CD4-positive, CD25-positive, alpha-beta regulatory T cell (primary cell): ENCODE data around the gene FOXE1. TPM values are rescaled to one million over a fixed set of nuclear protein-coding genes. Genes with fewer than 3 reads are reported as not detected.

Source experiments
- ATAC-seq, 2 donors: fragments of 150-1000 bp; cut with Tn5 transposase; one replicate each; pipeline ENCODE4 v1.10.0; 2021; ENCODE audit warnings: low read depth in 2 of 2, moderate number of reproducible peaks in 2 of 2, moderate library complexity in 1 of 2
- DNase-seq, 3 donors: peaks; one replicate each; pipeline versions ENCODE4 v3.0.0 to v3.0.0-alpha.2; 2012 to 2022; ENCODE audit warnings: mixed read lengths in 1 of 3
- H3K27ac ChIP-seq: one replicate; pipeline ENCODE4 v1.7.0; 2013; ENCODE audit warnings: mild to moderate bottlenecking, low read length; ENCODE audit not compliant: insufficient read depth, poor library complexity, severe bottlenecking
- H3K27me3 ChIP-seq: one replicate; pipeline ENCODE4 v1.7.0; 2013; ENCODE audit warnings: low read length; ENCODE audit not compliant: control insufficient read depth, insufficient read depth
- H3K36me3 ChIP-seq: one replicate; pipeline ENCODE4 v1.7.0; 2013; ENCODE audit warnings: mild to moderate bottlenecking, low read length, moderate library complexity; ENCODE audit not compliant: control insufficient read depth, insufficient read depth
- H3K4me1 ChIP-seq: 2 replicates; pipeline ENCODE4 v1.7.0; 2013; ENCODE audit warnings: mild to moderate bottlenecking, low read length; ENCODE audit not compliant: insufficient read depth, control insufficient read depth, poor library complexity, severe bottlenecking
- H3K4me3 ChIP-seq: one replicate; pipeline ENCODE4 v1.7.0; 2013; ENCODE audit warnings: low read depth, mild to moderate bottlenecking, low read length, moderate library complexity
- H3K9me3 ChIP-seq, 2 experiments: 1 replicate in 1 of 2; 2 replicates in 1 of 2; pipeline ENCODE4 v1.7.0; 2013; ENCODE audit warnings: low read length in 2 of 2, mild to moderate bottlenecking in 1 of 2, moderate library complexity in 1 of 2; ENCODE audit not compliant: control insufficient read depth in 2 of 2
- H3K27ac Mint-ChIP-seq, 3 donors: one replicate each; pipeline ENCODE4 v1.8.0; 2020 to 2022; ENCODE audit warnings: mild to moderate bottlenecking in 3 of 3, mixed read lengths in 3 of 3, moderate library complexity in 2 of 3
- H3K27me3 Mint-ChIP-seq: one replicate; pipeline ENCODE4 v1.8.0; 2022; ENCODE audit warnings: mild to moderate bottlenecking, mixed read lengths
- H3K36me3 Mint-ChIP-seq: one replicate; pipeline ENCODE4 v1.8.0; 2020; ENCODE audit warnings: mixed read lengths
- H3K4me1 Mint-ChIP-seq, 4 donors: one replicate each; pipeline ENCODE4 v1.8.0; 2020 to 2022; ENCODE audit warnings: mixed read lengths in 4 of 4, mild to moderate bottlenecking in 1 of 4
- H3K4me3 Mint-ChIP-seq, 4 donors: one replicate each; pipeline ENCODE4 v1.8.0; 2020 to 2022; ENCODE audit warnings: mild to moderate bottlenecking in 4 of 4, mixed read lengths in 4 of 4, moderate library complexity in 3 of 4
- H3K9me3 Mint-ChIP-seq, 7 donors: one replicate each; pipeline ENCODE4 v1.8.0; 2020 to 2022; ENCODE audit warnings: mixed read lengths in 7 of 7, mild to moderate bottlenecking in 3 of 7, moderate library complexity in 2 of 7
- polyA plus RNA-seq, 4 donors: library from polyadenylated mRNA; unstranded; fragments of 300-500 nt; fragmentation: Illumina TruSeq; gene quantifications; one replicate each; pipeline ENCODE4 v1.2.3, GENCODE V29; 2021
- total RNA-seq: library from RNA; stranded (reverse); gene quantifications from one replicate; pipeline ENCODE4 v1.2.3, GENCODE V29; 2022

FOXE1 gene
- total and polyA plus RNA-seq, 5 donors from 2014 or later, result not detected

DNA sequence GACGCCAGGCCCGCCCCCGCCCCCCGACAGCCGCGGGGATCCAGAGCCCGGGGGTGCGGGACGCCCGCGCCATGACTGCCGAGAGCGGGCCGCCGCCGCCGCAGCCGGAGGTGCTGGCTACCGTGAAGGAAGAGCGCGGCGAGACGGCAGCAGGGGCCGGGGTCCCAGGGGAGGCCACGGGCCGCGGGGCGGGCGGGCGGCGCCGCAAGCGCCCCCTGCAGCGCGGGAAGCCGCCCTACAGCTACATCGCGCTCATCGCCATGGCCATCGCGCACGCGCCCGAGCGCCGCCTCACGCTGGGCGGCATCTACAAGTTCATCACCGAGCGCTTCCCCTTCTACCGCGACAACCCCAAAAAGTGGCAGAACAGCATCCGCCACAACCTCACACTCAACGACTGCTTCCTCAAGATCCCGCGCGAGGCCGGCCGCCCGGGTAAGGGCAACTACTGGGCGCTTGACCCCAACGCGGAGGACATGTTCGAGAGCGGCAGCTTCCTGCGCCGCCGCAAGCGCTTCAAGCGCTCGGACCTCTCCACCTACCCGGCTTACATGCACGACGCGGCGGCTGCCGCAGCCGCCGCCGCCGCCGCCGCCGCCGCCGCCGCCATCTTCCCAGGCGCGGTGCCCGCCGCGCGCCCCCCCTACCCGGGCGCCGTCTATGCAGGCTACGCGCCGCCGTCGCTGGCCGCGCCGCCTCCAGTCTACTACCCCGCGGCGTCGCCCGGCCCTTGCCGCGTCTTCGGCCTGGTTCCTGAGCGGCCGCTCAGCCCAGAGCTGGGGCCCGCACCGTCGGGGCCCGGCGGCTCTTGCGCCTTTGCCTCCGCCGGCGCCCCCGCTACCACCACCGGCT is 1.0 kb downstream of the FOXE1 start:
- peak; percentile 63 to 73 for ATAC-seq
- peaks cover 0 to 44% (median 17%) of the 10 kb centered on the region in 4 donors for H3K4me1 Mint-ChIP-seq
- Histone ChIP-seq H3K4me3 (no peak overlapping the region), H3K4me1 (peaks cover 45% of the 10 kb centered on the region), H3K27ac (no peak overlapping the region), H3K36me3 (no peaks in the 10 kb centered on the region), H3K27me3 (peaks cover 46% of the 10 kb centered on the region), H3K9me3 (no peaks in the 10 kb centered on the region)
- H3K27me3 Mint-ChIP-seq, result peaks cover 85% of the 10 kb centered on the region
- H3K9me3 Mint-ChIP-seq, result peaks cover 0 to 6% (median 0%) of the 10 kb centered on the region in 7 donors
- H3K36me3 Mint-ChIP-seq, result no peaks in the 10 kb centered on the region
- peak in 2 of 3 donors; percentile 60 to 81 for DNase-seq
- peak overlapping the region in 1 of 3 donors; percentile 71 for H3K27ac Mint-ChIP-seq
- H3K4me3 Mint-ChIP-seq, result peak overlapping the region; percentile 74 to 90 (median 86)

DNA sequence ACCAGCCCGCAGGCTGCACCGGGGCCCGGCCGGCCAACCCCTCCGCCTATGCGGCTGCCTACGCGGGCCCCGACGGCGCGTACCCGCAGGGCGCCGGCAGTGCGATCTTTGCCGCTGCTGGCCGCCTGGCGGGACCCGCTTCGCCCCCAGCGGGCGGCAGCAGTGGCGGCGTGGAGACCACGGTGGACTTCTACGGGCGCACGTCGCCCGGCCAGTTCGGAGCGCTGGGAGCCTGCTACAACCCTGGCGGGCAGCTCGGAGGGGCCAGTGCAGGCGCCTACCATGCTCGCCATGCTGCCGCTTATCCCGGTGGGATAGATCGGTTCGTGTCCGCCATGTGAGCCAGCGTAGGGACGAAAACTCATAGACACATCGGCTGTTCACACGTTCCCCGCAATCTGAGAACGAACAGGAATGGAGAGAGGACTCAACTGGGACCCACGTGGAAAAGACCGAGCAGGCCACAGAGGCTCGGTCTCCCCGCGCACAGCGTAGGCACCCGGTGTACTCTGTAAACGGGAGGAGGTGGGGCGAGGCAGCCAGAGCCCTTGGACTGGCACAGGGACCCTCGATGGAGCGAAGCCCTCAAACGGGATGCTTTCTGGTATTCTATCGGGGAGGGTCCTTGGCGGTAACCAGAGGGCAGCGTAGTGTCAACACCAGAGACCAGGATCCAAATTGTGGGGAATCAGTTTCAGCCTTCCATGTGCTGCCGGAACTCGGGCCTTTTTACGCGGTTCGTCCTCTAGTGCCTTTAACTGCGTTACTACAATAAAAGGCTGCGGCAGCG is 1.9 kb downstream of the FOXE1 start:
- Histone ChIP-seq H3K27ac (no peak overlapping the region), H3K27me3 (peaks cover 47% of the 10 kb centered on the region), H3K4me3 (no peak overlapping the region), H3K4me1 (peaks cover 39% of the 10 kb centered on the region), H3K9me3 (no peaks in the 10 kb centered on the region), H3K36me3 (no peaks in the 10 kb centered on the region)
- H3K27ac Mint-ChIP-seq, result no peak overlapping the region
- no peaks in the 10 kb centered on the region for H3K36me3 Mint-ChIP-seq
- no peak for ATAC-seq
- peaks cover 0 to 6% (median 0%) of the 10 kb centered on the region in 7 donors for H3K9me3 Mint-ChIP-seq
- peaks cover 0 to 38% (median 14%) of the 10 kb centered on the region in 4 donors for H3K4me1 Mint-ChIP-seq
- H3K27me3 Mint-ChIP-seq, result peaks cover 85% of the 10 kb centered on the region
- no peak for DNase-seq
- peak overlapping the region; percentile 58 to 75 (median 64) for H3K4me3 Mint-ChIP-seq

DNA sequence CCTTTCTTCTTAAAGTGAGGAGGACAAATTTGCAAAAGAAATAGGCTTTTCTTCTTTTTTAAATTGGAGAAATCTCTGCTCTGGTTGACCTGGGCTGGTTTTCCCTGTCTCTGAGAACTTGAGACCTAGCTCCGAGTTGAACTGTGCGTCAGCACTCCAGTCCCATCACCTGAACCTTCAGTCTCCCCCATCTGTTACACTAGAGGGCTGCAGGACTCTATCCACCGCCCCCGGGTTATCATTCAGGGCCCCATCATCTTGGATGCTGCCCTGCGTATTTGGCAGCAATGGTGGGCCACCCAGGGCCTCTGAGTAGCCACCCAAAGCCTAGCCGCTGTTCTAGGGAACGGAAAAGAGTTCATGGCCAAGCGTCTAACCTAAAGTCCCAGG is 2.5 kb downstream of the FOXE1 start:
- peak overlapping the region; percentile 58 to 75 (median 64) for H3K4me3 Mint-ChIP-seq
- DNase-seq, result no peak
- H3K4me1 ChIP-seq, result peaks cover 39% of the 10 kb centered on the region
- peaks cover 44% of the 10 kb centered on the region for H3K27me3 ChIP-seq
- H3K4me1 Mint-ChIP-seq, result peaks cover 0 to 38% (median 11%) of the 10 kb centered on the region in 4 donors
- no peaks in the 10 kb centered on the region for H3K36me3 Mint-ChIP-seq
- H3K9me3 ChIP-seq, result no peaks in the 10 kb centered on the region
- no peak overlapping the region for H3K4me3 ChIP-seq
- H3K9me3 Mint-ChIP-seq, result peaks cover 0 to 6% (median 0%) of the 10 kb centered on the region in 7 donors
- no peak overlapping the region for H3K27ac ChIP-seq
- no peak for ATAC-seq
- no peaks in the 10 kb centered on the region for H3K36me3 ChIP-seq
- H3K27ac Mint-ChIP-seq, result peak overlapping the region in 1 of 3 donors; percentile 49
- H3K27me3 Mint-ChIP-seq, result peaks cover 85% of the 10 kb centered on the region

DNA sequence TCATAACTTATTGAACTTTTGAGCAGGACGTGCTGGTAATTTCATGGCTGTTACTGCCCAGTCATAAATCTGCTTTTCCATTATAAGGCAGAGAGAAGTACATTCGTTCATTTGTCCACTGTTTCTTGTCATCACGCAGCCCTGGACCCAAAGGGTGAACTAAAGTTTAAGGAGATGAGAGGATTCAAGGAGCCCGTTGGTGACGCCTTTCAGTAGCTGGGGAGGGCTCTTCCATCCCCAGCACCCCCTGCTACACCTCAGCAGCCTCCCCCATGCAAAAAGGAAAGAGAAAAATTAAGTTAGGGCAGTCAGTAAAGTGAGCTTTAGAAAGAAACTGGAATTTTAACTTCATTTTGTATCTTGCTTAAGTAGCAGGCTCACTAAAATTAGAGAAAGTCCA is 2.9 kb downstream of the FOXE1 start:
- no peak overlapping the region for H3K27ac Mint-ChIP-seq

DNA sequence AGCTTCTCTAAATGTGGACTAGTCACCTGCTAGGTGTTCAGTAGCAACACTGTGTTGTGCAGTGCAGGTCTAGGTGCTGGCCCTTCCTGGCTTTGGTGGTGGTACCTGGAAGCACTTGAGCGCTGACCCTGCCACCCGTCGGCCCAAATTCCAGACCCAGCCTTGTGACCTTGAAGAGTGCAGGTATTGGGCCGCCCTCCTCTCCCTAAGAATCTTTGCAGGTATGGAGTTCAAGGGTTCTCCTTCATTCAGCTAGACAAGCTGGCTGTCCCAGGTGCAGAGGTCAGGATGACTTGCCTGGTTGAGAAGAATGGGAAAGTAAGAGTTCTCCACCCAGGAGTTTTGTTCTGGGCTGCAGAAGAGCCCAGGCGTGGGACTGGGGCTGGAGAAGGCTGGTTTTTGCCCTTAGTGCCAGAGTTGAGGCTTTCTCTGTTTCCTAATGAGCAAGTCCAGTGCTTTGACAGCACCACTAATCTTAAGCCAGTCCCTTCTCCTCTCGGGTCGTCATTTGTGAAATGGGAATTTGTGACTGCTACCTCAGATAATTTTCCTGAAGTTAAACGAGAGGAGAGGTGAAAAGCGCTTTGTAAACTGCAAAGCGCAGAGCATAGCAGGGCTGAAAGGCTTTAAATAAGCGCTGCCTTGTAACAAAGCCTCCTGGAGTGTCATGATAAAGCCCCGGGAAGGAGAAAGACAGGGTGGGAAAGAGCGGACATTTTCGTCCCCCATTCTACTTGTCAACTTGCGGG is 4.0 kb downstream of the FOXE1 start:
- Mint-ChIP-seq H3K27me3 (peaks cover 82% of the 10 kb centered on the region), H3K4me1 (peaks cover 0 to 31% (median 11%) of the 10 kb centered on the region in 4 donors), H3K27ac (peak overlapping the region in 1 of 3 donors; percentile 60), H3K9me3 (peaks cover 0 to 8% (median 0%) of the 10 kb centered on the region in 7 donors), H3K4me3 (peak overlapping the region in 1 of 4 donors; percentile 62), H3K36me3 (no peaks in the 10 kb centered on the region)
- H3K36me3 ChIP-seq, result no peaks in the 10 kb centered on the region
- H3K27ac ChIP-seq, result no peak overlapping the region
- DNase-seq, result no peak
- H3K4me1 ChIP-seq, result peaks cover 34% of the 10 kb centered on the region
- no peak for ATAC-seq
- no peaks in the 10 kb centered on the region for H3K9me3 ChIP-seq
- peaks cover 36% of the 10 kb centered on the region for H3K27me3 ChIP-seq
- no peak overlapping the region for H3K4me3 ChIP-seq

More for the DNA sequence above, 2.9 kb downstream of the FOXE1 start:
- Histone ChIP-seq H3K9me3 (no peaks in the 10 kb centered on the region), H3K27ac (no peak overlapping the region), H3K4me3 (no peak overlapping the region), H3K27me3 (peaks cover 41% of the 10 kb centered on the region), H3K36me3 (no peaks in the 10 kb centered on the region), H3K4me1 (peaks cover 39% of the 10 kb centered on the region)
- DNase-seq, result no peak
- Mint-ChIP-seq H3K9me3 (peaks cover 0 to 8% (median 0%) of the 10 kb centered on the region in 7 donors), H3K27me3 (peaks cover 85% of the 10 kb centered on the region), H3K36me3 (no peaks in the 10 kb centered on the region), H3K4me1 (peaks cover 0 to 38% (median 11%) of the 10 kb centered on the region in 4 donors), H3K4me3 (peak overlapping the region in 1 of 4 donors; percentile 75)
- no peak for ATAC-seq

DNA sequence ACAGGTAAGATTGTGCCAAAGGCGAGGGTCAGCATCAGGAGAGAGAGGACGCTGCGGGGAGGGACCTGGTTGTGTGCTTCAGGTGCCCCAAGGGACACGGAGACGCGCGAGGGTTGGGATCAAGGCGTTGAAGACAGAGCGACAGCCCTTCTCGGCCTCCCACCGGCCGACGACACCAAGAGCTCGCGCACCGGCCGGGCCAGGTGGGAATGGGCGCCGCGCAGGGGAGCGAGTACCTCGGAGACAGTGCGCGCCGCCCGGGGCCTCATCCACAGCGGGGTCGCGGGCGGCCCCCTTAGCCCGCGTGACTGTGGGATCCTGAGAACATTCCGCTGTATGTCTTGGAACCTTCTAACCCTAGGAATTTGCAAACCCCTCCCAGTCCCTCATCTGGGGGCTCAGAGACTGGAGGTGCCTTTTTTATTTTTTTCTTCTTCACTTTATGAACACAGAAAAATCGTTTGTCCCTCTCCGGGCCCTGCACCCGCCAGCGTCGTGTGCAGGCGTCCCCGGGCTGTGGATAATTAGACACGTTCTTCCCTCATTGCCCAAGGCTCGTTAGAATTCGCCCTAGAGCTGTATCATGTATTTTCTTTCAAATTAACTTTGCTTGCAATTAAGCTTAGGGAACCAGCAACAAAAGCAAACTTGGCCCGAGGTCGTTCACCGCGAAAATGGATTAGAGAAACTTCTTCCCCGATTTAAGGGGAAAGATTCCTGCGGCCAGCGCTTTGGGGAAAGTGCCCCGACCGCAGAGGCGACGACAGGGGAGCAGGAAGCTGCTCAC is 4.8 kb downstream of the FOXE1 start:
- H3K4me1 ChIP-seq, result peaks cover 26% of the 10 kb centered on the region
- DNase-seq, result no peak
- H3K9me3 ChIP-seq, result no peaks in the 10 kb centered on the region

DNA sequence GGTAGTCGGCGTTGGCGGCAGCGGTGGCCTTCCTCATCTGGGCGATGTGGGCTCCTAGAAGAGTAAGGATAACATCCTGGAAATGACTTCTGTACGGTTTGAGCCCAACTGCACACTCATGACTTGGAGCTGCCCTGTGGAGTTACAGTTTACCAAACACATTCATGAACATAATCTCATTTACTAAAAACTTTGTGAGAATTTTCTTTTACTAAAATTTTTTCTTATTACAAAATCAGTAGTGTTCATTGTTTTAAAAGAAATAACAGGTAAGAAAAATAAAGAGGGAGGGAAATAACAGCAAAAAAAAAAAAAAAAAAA is 5.3 kb downstream of the FOXE1 start:
- H3K36me3 ChIP-seq, result no peaks in the 10 kb centered on the region
- Mint-ChIP-seq H3K36me3 (no peaks in the 10 kb centered on the region), H3K9me3 (peaks cover 0 to 5% (median 0%) of the 10 kb centered on the region in 7 donors), H3K27ac (no peak overlapping the region), H3K4me1 (peaks cover 0 to 25% (median 8%) of the 10 kb centered on the region in 4 donors), H3K27me3 (peaks cover 74% of the 10 kb centered on the region), H3K4me3 (no peak overlapping the region)
- H3K27me3 ChIP-seq, result peaks cover 34% of the 10 kb centered on the region
- peaks cover 21% of the 10 kb centered on the region for H3K4me1 ChIP-seq
- no peak overlapping the region for H3K4me3 ChIP-seq
- H3K9me3 ChIP-seq, result no peaks in the 10 kb centered on the region
- H3K27ac ChIP-seq, result no peak overlapping the region
- DNase-seq, result no peak
- no peak for ATAC-seq

More for the DNA sequence above, 4.8 kb downstream of the FOXE1 start:
- no peak for ATAC-seq
- peaks cover 0 to 5% (median 0%) of the 10 kb centered on the region in 7 donors for H3K9me3 Mint-ChIP-seq
- H3K36me3 Mint-ChIP-seq, result no peaks in the 10 kb centered on the region
- peak overlapping the region in 2 of 4 donors; percentile 13 to 62 for H3K4me3 Mint-ChIP-seq
- peaks cover 74% of the 10 kb centered on the region for H3K27me3 Mint-ChIP-seq
- H3K4me3 ChIP-seq, result no peak overlapping the region
- H3K36me3 ChIP-seq, result no peaks in the 10 kb centered on the region
- H3K27ac Mint-ChIP-seq, result no peak overlapping the region
- peaks cover 0 to 25% (median 8%) of the 10 kb centered on the region in 4 donors for H3K4me1 Mint-ChIP-seq
- H3K27me3 ChIP-seq, result peaks cover 34% of the 10 kb centered on the region
- H3K27ac ChIP-seq, result no peak overlapping the region
